ENCODE measurements around the gene GSC2. TPM values are rescaled to one million over a fixed set of nuclear protein-coding genes. Genes with fewer than 3 reads are reported as not detected.

The GSC2 gene
- total and polyA plus RNA-seq, 2 of the 8 experiments (the other 6 are each of a cell fraction or from before 2014, with no cell fraction given), result 0.17 to 0.48 TPM

DNA sequence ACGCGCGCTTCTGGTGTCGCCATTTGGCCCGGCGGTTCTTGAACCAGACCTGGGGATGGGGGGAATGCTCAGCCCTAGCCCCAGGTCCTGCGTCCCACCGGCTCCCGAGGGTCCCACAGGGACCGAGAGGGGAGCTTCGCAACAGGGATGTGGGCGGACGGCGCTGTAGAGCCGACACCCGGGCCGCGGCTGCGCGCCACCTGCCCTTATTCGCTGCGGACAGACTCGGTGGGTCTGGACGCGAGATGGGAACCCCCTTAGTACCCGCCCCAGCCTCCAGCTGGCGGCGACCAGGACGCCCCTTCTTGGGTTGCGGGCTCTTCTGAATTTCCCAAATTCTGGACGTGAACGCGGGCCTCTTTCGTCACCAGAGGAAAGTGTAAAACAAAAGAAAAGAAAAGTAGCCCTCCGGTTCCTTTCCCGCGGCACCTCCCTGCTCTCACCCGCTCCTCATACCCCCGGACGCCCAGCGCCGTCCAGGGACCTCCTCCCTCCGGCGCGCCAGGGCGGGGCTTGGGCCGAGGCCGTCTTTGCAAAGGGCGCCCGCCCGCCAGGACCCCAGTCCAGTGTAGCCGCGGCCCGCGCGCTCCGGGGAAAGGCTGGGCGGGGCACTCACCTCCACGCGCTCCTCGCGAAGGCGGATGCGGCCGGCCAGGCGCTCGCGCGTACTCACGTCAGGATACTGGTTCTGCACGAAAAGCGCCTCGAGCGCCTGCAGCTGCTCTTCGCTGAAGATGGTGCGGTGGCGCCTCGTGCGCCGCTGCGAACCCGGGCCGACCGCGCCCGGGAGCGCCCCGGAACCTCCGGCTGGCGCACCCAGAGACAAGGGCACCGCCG, 827 bp downstream of the GSC2 start:
- ChIA-PET CTCF (ENCODE audit: partially characterized antibody) (interaction anchor here (1.1 to 2.8 kb wide), 2 partner anchors 11 to 30 kb away, joined by 3 to 13 read pairs; partner anchors contain the start of gene SLC25A1), POLR2A (ENCODE audit: partially characterized antibody) (interaction anchor here (1.2 to 2.3 kb wide), 5 partner anchors 9 to 138 kb away, joined by 3 to 7 read pairs (median 4); partner anchors contain the start of gene DGCR2)
- H3K36me3 ChIP-seq (ENCODE audit: control insufficient read depth in 2 of 4, insufficient read depth in 4 of 4, low read length in 3 of 4), result peaks cover 0 to 12% (median 0%) of the 10 kb centered on the region in 4 experiments; a peak in 1 of 8 replicates
- H3K79me2 ChIP-seq (ENCODE audit: control insufficient read depth in 1 of 2, insufficient read depth in 2 of 2, low read length in 2 of 2), result peaks cover 0 to under 1% of the 10 kb centered on the region in 2 experiments; a peak in 1 of 4 replicates
- no peak overlapping the region for H3K27ac ChIP-seq (ENCODE audit: low read depth, low read length)
- no peak overlapping the region for H2BK12ac ChIP-seq (ENCODE audit: low read depth, low read length)
- H2BK20ac ChIP-seq (ENCODE audit: low read length), result no peak overlapping the region
- no peaks in the 10 kb centered on the region for H3K79me1 ChIP-seq (ENCODE audit: low read depth, low read length)
- WGBS, 2 experiments (ENCODE audit: extremely low coverage in 1 of 2, insufficient coverage in 1 of 2, insufficient read length in 1 of 2, insufficient replicate concordance in 2 of 2, low coverage in 1 of 2, low lambda C conversion rate in 2 of 2, missing lambda C conversion rate in 1 of 2), result 12% methylated on average over 69 of the region's 92 CpGs; no CpG with 5 or more reads in 1 of the 2 experiments
- peak overlapping the region; percentile 40 to 71 for H3K4me2 ChIP-seq (ENCODE audit: insufficient read depth in 1 of 2, low read depth in 2 of 2, low read length in 2 of 2)
- H3K23me2 ChIP-seq (ENCODE audit: low read depth, low read length), result peaks cover 7% of the 10 kb centered on the region; the same call in 1 of the 2 replicates
- H3K18ac ChIP-seq (ENCODE audit: extremely low read depth, low read length), result no peak overlapping the region; the same call in 1 of the 2 replicates
- no peak overlapping the region for H2BK15ac ChIP-seq (ENCODE audit: low read length)
- peaks cover 0 to 7% (median 5%) of the 10 kb centered on the region in 4 experiments; a peak in 5 of 7 replicates for H3K4me1 ChIP-seq (replicated peaks in 1 of 4; ENCODE audit: control insufficient read depth in 3 of 4, insufficient read depth in 4 of 4, low read length in 3 of 4)
- peak overlapping the region; percentile 3 to 53 (median 8); a peak in 7 of 8 replicates for H3K4me3 ChIP-seq (ENCODE audit: extremely low read depth in 1 of 4, insufficient read depth in 2 of 4, low read depth in 3 of 4, low read length in 4 of 4)
- FAIRE-seq (no peak), DNase-seq (ENCODE audit: low read depth in 1 of 2, low spot score in 2 of 2) (peak in 1 of 2 experiments; percentile 84)
- no peak overlapping the region for H2AK5ac ChIP-seq (ENCODE audit: low read depth, low read length)
- no peak overlapping the region for H3K14ac ChIP-seq (ENCODE audit: insufficient read length)
- H3K9ac ChIP-seq (replicated peaks in 1 of 4; ENCODE audit: extremely low read depth in 1 of 4, low read depth in 3 of 4, low read length in 3 of 4), result no peak overlapping the region
- no peak overlapping the region for H3K23ac ChIP-seq (ENCODE audit: insufficient read length)
- H2BK5ac ChIP-seq (ENCODE audit: low read depth, low read length), result no peak overlapping the region
- H4K91ac ChIP-seq (replicated peaks; ENCODE audit: insufficient read length, low read length), result no peak overlapping the region
- H4K20me1 ChIP-seq (replicated peaks in 1 of 2; ENCODE audit: control insufficient read depth in 1 of 2, insufficient read depth in 2 of 2, low read length in 2 of 2), result peaks cover 2 to 12% of the 10 kb centered on the region in 2 experiments
- H2AFZ ChIP-seq (ENCODE audit: low read length), result peak overlapping the region; percentile 65; the same call in 1 of the 2 replicates
- 0 out of 4 replicates have a peak, but pooled peaks cover 0 to 6% of the 10 kb centered on the region in 2 experiments for H3K9me3 ChIP-seq (ENCODE audit: insufficient read depth in 2 of 2, low read depth in 1 of 2, low read length in 1 of 2)
- peak overlapping the region; percentile 85 for H4K8ac ChIP-seq (ENCODE audit: extremely low read depth, insufficient read depth, low read length)
- peaks cover 52 to 71% (median 61%) of the 10 kb centered on the region in 4 experiments for H3K27me3 ChIP-seq (replicated peaks in 1 of 4; ENCODE audit: control insufficient read depth in 3 of 4, extremely low read depth in 1 of 4, insufficient read depth in 3 of 4, low read length in 3 of 4)
- H3K4ac ChIP-seq (replicated peaks; ENCODE audit: insufficient read length, low read depth, low read length), result no peak overlapping the region
- no peak overlapping the region for H4K5ac ChIP-seq (ENCODE audit: insufficient read length, low read depth, low read length)
- H2BK120ac ChIP-seq (replicated peaks; ENCODE audit: low read depth, low read length), result no peak overlapping the region
- H3K56ac ChIP-seq (replicated peaks; ENCODE audit: insufficient read length, low read depth, low read length), result no peak overlapping the region
- TF ChIP-seq HDAC6 (IDR thresholded peaks at IDR 0.05; ENCODE audit: low read depth, low read length) (no peak), ZNF274 (IDR thresholded peaks at IDR 0.05; ENCODE audit: borderline replicate concordance, extremely low read depth, low read length) (no peak), HDAC2 (IDR thresholded peaks at IDR 0.05; ENCODE audit: borderline replicate concordance in 1 of 2, low read depth in 2 of 2, low read length in 2 of 2) (no peak), SRF (IDR thresholded peaks at IDR 0.05; ENCODE audit: low read depth, low read length) (no peak), RXRA (IDR thresholded peaks at IDR 0.05; ENCODE audit: insufficient read depth, low read depth, low read length) (no peak), TAF7 (optimal IDR thresholded peaks at IDR 0.05; ENCODE audit: borderline replicate concordance, low read depth, low read length) (no peak)
- TF ChIP-seq, protein P1, sequence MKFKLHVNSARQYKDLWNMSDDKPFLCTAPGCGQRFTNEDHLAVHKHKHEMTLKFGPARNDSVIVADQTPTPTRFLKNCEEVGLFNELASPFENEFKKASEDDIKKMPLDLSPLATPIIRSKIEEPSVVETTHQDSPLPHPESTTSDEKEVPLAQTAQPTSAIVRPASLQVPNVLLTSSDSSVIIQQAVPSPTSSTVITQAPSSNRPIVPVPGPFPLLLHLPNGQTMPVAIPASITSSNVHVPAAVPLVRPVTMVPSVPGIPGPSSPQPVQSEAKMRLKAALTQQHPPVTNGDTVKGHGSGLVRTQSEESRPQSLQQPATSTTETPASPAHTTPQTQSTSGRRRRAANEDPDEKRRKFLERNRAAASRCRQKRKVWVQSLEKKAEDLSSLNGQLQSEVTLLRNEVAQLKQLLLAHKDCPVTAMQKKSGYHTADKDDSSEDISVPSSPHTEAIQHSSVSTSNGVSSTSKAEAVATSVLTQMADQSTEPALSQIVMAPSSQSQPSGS (IDR thresholded peaks at IDR 0.05; ENCODE audit: low read length), result no peak

All from H1 (cell line).